Gastroesophageal sphincter (tissue), 3 donors: ENCODE data around the gene CLEC2L.

Experiments used
- POLR2A ChIP-seq, 2 donors: fragments of 450-650 bp; IDR thresholded peaks; one replicate each; pipeline ENCODE4 v1.6.1; 2017; ENCODE audit warnings: antibody characterized with exemption in 2 of 2, mild to moderate bottlenecking in 2 of 2, moderate library complexity in 1 of 2
- TF ChIP-seq, protein P1 (sequence below), 4 experiments: fragments of 200-600 bp in 2 of 4; fragments of 450-650 bp in 2 of 4; sonication (generic) in 1 of 4; IDR thresholded peaks; one replicate each; pipeline ENCODE4 v1.5.1; 2017 to 2019; ENCODE audit warnings: antibody characterized with exemption in 4 of 4, mild to moderate bottlenecking in 2 of 4, moderate library complexity in 2 of 4

DNA sequence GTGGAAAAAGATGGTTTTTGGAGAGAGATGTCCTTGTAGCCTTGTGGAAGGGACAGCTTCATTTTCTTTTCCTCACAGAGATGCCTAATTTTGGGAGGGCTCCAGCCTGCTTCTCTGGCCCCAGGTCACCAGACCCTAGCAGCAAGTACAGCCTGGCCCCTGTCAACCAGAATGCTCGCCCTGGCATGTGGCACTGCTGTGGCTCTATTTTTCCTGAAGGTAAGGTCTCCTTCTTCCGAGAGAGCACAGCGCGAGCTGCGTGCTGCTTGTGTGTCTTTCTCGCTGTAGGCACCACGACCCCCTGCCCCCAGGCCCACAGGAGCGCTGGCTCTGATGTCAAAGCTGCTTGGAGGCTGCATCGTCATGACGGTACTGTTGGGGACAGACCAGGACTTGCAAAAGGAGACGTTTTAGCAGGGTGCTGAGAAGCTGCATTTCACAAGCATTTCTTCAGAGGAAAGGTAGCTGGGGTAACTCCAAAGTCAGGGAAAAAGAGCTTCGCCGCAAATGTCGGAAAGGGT lies 58.7 kb downstream of the CLEC2L start:
- TF ChIP-seq, protein P1, sequence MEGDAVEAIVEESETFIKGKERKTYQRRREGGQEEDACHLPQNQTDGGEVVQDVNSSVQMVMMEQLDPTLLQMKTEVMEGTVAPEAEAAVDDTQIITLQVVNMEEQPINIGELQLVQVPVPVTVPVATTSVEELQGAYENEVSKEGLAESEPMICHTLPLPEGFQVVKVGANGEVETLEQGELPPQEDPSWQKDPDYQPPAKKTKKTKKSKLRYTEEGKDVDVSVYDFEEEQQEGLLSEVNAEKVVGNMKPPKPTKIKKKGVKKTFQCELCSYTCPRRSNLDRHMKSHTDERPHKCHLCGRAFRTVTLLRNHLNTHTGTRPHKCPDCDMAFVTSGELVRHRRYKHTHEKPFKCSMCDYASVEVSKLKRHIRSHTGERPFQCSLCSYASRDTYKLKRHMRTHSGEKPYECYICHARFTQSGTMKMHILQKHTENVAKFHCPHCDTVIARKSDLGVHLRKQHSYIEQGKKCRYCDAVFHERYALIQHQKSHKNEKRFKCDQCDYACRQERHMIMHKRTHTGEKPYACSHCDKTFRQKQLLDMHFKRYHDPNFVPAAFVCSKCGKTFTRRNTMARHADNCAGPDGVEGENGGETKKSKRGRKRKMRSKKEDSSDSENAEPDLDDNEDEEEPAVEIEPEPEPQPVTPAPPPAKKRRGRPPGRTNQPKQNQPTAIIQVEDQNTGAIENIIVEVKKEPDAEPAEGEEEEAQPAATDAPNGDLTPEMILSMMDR (IDR thresholded peaks at IDR 0.05): no peak
- TF ChIP-seq POLR2A (IDR thresholded peaks at IDR 0.05): no peak
